HepG2 (cell line): ENCODE measurements around the gene COG4. TPM values are rescaled to one million over a fixed set of nuclear protein-coding genes. Genes with fewer than 3 reads are reported as not detected.

Source experiments
- AKAP8 ChIP-seq: sonication (generic); formaldehyde crosslinking; IDR thresholded peaks from 2 replicates; pipeline ENCODE4 v1.5.1; 2020; ENCODE audit warnings: mild to moderate bottlenecking, missing genetic modification reagents
- CC2D1A ChIP-seq: sonication (generic); formaldehyde crosslinking; IDR thresholded peaks from 2 replicates; pipeline ENCODE4 v1.8.1; 2023; ENCODE audit warnings: mild to moderate bottlenecking, missing genetic modification reagents
- DPF2 ChIP-seq: sonication (generic); formaldehyde crosslinking; IDR thresholded peaks from 2 replicates; pipeline ENCODE4 v1.4.0; 2020; ENCODE audit warnings: mild to moderate bottlenecking, low read depth, missing genetic modification reagents, borderline replicate concordance
- ELF1 ChIP-seq: sonication (generic); formaldehyde crosslinking; IDR thresholded peaks from 2 replicates; pipeline ENCODE4 v1.4.0; 2020; ENCODE audit warnings: missing genetic modification reagents
- GPBP1L1 ChIP-seq: sonication (generic); formaldehyde crosslinking; IDR thresholded peaks from 2 replicates; pipeline ENCODE4 v1.5.0; 2020; ENCODE audit warnings: mild to moderate bottlenecking, missing genetic modification reagents
- HBP1 ChIP-seq: IDR thresholded peaks from 2 replicates; pipeline ENCODE4 v1.6.1; 2016; ENCODE audit warnings: low read depth, control low read depth
- HDAC1 ChIP-seq: sonication (generic); formaldehyde crosslinking; IDR thresholded peaks from 2 replicates; pipeline ENCODE4 v1.5.1; 2020; ENCODE audit warnings: mild to moderate bottlenecking, missing genetic modification reagents
- HNF1A ChIP-seq, 2 experiments: sonication (generic) in 1 of 2; formaldehyde crosslinking in 1 of 2; IDR thresholded peaks; 2 replicates each; pipeline versions ENCODE4 v1.4.0 to v1.6.1; 2016 to 2020; ENCODE audit warnings: borderline replicate concordance in 1 of 2, low read depth in 1 of 2, mild to moderate bottlenecking in 1 of 2, missing genetic modification reagents in 1 of 2
- HNF4A ChIP-seq: sonication (generic); formaldehyde crosslinking; IDR thresholded peaks from 2 replicates; pipeline ENCODE4 v1.4.0; 2020; ENCODE audit warnings: missing genetic modification reagents
- IKZF5 ChIP-seq: IDR thresholded peaks from 2 replicates; pipeline ENCODE4 v1.6.1; 2018; ENCODE audit warnings: missing genetic modification reagents, mild to moderate bottlenecking, missing compliant biosample characterization
- KLF6 ChIP-seq: IDR thresholded peaks from 2 replicates; pipeline ENCODE4 v1.8.0; 2016; ENCODE audit warnings: missing biosample characterization, missing genetic modification reagents
- NFRKB ChIP-seq: fragments of 450-650 bp; IDR thresholded peaks from 2 replicates; pipeline ENCODE4 v1.6.1; 2017
- POGK ChIP-seq: sonication (generic); formaldehyde crosslinking; conservative IDR thresholded peaks from 2 replicates; pipeline ENCODE4 v1.8.0; 2022; ENCODE audit warnings: mild to moderate bottlenecking, moderate library complexity, missing genetic modification reagents
- SP4 ChIP-seq: sonication (generic); formaldehyde crosslinking; IDR thresholded peaks from 2 replicates; pipeline ENCODE4 v1.8.1; 2023; ENCODE audit warnings: mild to moderate bottlenecking, missing genetic modification reagents
- ZBTB20 ChIP-seq: sonication (generic); formaldehyde crosslinking; IDR thresholded peaks from 2 replicates; pipeline ENCODE4 v1.8.1; 2023; ENCODE audit warnings: missing genetic modification reagents, low read depth, mild to moderate bottlenecking, borderline replicate concordance
- ZFYVE20 ChIP-seq: sonication (generic); formaldehyde crosslinking; IDR thresholded peaks from 2 replicates; pipeline ENCODE4 v1.8.0; 2023; ENCODE audit warnings: low read depth, mild to moderate bottlenecking, moderate library complexity, missing genetic modification reagents, borderline replicate concordance
- ZNF136 ChIP-seq: sonication (generic); formaldehyde crosslinking; IDR thresholded peaks from 2 replicates; pipeline ENCODE4 v1.8.1; 2022; ENCODE audit warnings: low read depth, mild to moderate bottlenecking, moderate library complexity, missing genetic modification reagents
- ZNF773 ChIP-seq: sonication (generic); formaldehyde crosslinking; IDR thresholded peaks from 2 replicates; pipeline ENCODE4 v1.4.0; 2020; ENCODE audit warnings: missing genetic modification reagents, borderline replicate concordance
- polyA plus RNA-seq, 8 experiments: library from polyadenylated mRNA; depleted of rRNA in 3 of 8; stranded (reverse) in 7 of 8; unstranded in 1 of 8; fragments of >200 nt; fragmentation: Illumina TruSeq in 4 of 8; extraction: Trizol in 4 of 8; gene quantifications; 2 replicates each; pipeline versions ENCODE4 v1.2.1 to v1.2.3, GENCODE V29; 2011 to 2016; ENCODE audit warnings: low read depth in 4 of 8, missing spikeins in 1 of 8, mixed read lengths in 1 of 8; ENCODE audit not compliant: insufficient read depth in 1 of 8
- total RNA-seq, 5 experiments: library from RNA; depleted of rRNA; stranded (reverse); fragments of >200 nt; fragmentation: Illumina TruSeq; extraction: Trizol; gene quantifications; 2 replicates each; pipeline ENCODE4 v1.2.3, GENCODE V29; 2016; ENCODE audit warnings: low read depth in 1 of 5

COG4 gene
- total and polyA plus RNA-seq, 2 of the 13 experiments (the other 11 are each of a cell fraction or from before 2014, with no cell fraction given): 51.1 to 73.8 TPM

- TF ChIP-seq POGK (CRISPR knock-in tag): peak; percentile 95
- peak; percentile 69 for TF ChIP-seq HNF4A (CRISPR knock-in tag)
- peak; percentile 65 for TF ChIP-seq SP4
- no peak for TF ChIP-seq ZFYVE20
- TF ChIP-seq AKAP8: no peak
- TF ChIP-seq KLF6 (CRISPR knock-in tag): peak; percentile 80
- TF ChIP-seq ZNF136: peak; percentile 78; the same call in 1 of the 2 replicates
- TF ChIP-seq ZBTB20 (CRISPR knock-in tag): peak; percentile 39; the same call in 1 of the 2 replicates
- peak; percentile 87; the same call in 1 of the 2 replicates for TF ChIP-seq ZNF773 (CRISPR knock-in tag)
- TF ChIP-seq ELF1 (CRISPR knock-in tag): no peak; the same call in 1 of the 2 replicates
- TF ChIP-seq CC2D1A (CRISPR knock-in tag): peak; percentile 72; the same call in 1 of the 2 replicates
- no peak for TF ChIP-seq HBP1 (CRISPR knock-in tag)
- no peak for TF ChIP-seq NFRKB
- TF ChIP-seq DPF2: no peak
- TF ChIP-seq GPBP1L1 (CRISPR knock-in tag): no peak
- peak; percentile 94 for TF ChIP-seq HDAC1
- TF ChIP-seq HNF1A (IDR thresholded peaks at IDR 0.05; ENCODE audit: low read depth): peak; percentile 86
- peak; percentile 91; the same call in 1 of the 2 replicates for TF ChIP-seq HNF1A (CRISPR knock-in tag; IDR thresholded peaks at IDR 0.05; ENCODE audit: borderline replicate concordance)
- peak; percentile 55; the same call in 1 of the 2 replicates for TF ChIP-seq IKZF5
These were observed 68.9 kb downstream of the COG4 start, which contains the start of gene FCSK (continued) for GRCh38 chr16:70454222-70455034.
